H1 (cell line): Measurements from ENCODE around the gene GLDC. TPM values are rescaled to one million over a fixed set of nuclear protein-coding genes. Genes with fewer than 3 reads are reported as not detected.

Experiments used
- CTCF ChIA-PET: fragments of 300-600 bp; sonication (Branson Sonifier 250); formaldehyde crosslinking; loops from one replicate; lab custom pipeline; 2021; ENCODE audit not compliant: partially characterized antibody; lab: Charles Lee
- POLR2A ChIA-PET: fragments of 300-600 bp; sonication (Branson Sonifier 250); formaldehyde crosslinking; loops from one replicate; lab custom pipeline; 2021; ENCODE audit warnings: inconsistent platforms; ENCODE audit not compliant: partially characterized antibody; lab: Charles Lee
- DNase-seq, 2 experiments: peaks; one replicate each; pipeline versions ENCODE4 v3.0.0 to v3.0.0-alpha.2; 2010 to 2022; ENCODE audit warnings: low spot score in 2 of 2, low read depth in 1 of 2, mixed read lengths in 1 of 2
- FAIRE-seq: peaks from 2 replicates; lab custom pipeline; 2011; peaks lifted over from hg19 to GRCh38; lab: Jason Lieb, UNC
- H2AFZ ChIP-seq: 2 replicates; pipeline ENCODE4 v1.8.1; 2012; ENCODE audit warnings: low read length, inconsistent platforms
- H2AK5ac ChIP-seq: 2 replicates; pipeline ENCODE4 v1.6.1; 2013; ENCODE audit warnings: low read depth, low read length
- H2BK120ac ChIP-seq: replicated peaks from 2 replicates; pipeline ENCODE3; 2013; ENCODE audit warnings: low read depth, low read length, inconsistent platforms
- H2BK12ac ChIP-seq: 2 replicates; pipeline ENCODE4 v1.6.1; 2013; ENCODE audit warnings: low read depth, low read length
- H2BK15ac ChIP-seq: 2 replicates; pipeline ENCODE4 v1.6.1; 2013; ENCODE audit warnings: low read length
- H2BK20ac ChIP-seq: 2 replicates; pipeline ENCODE4 v1.6.1; 2013; ENCODE audit warnings: low read length
- H2BK5ac ChIP-seq: 2 replicates; pipeline ENCODE4 v1.6.1; 2013; ENCODE audit warnings: low read depth, low read length
- H3K14ac ChIP-seq: 2 replicates; pipeline ENCODE4 v1.6.1; 2013; ENCODE audit warnings: inconsistent platforms; ENCODE audit not compliant: insufficient read length
- H3K18ac ChIP-seq: 2 replicates; pipeline ENCODE4 v1.6.1; 2013; ENCODE audit warnings: low read length; ENCODE audit errors: extremely low read depth
- H3K23ac ChIP-seq: 2 replicates; pipeline ENCODE4 v1.6.1; 2013; ENCODE audit warnings: inconsistent platforms; ENCODE audit not compliant: insufficient read length
- H3K23me2 ChIP-seq: 2 replicates; pipeline ENCODE4 v1.6.1; 2013; ENCODE audit warnings: low read depth, low read length
- H3K27ac ChIP-seq: 2 replicates; pipeline ENCODE4 v1.6.1; 2011; ENCODE audit warnings: low read depth, low read length, inconsistent platforms
- H3K27me3 ChIP-seq, 4 experiments: replicated peaks in 1 of 4; 1 replicate in 1 of 4; 2 replicates in 3 of 4; pipeline versions ENCODE4 v1.6.1 to v1.8.1; 2011 to 2013; ENCODE audit warnings: low read length in 3 of 4, mild to moderate bottlenecking in 3 of 4, inconsistent platforms in 2 of 4, mixed read lengths in 2 of 4, moderate library complexity in 1 of 4; ENCODE audit not compliant: control insufficient read depth in 3 of 4, insufficient read depth in 3 of 4; ENCODE audit errors: extremely low read depth in 1 of 4
- H3K36me3 ChIP-seq, 4 experiments: 2 replicates each; pipeline versions ENCODE4 v1.6.1 to v1.8.1; 2011 to 2013; ENCODE audit warnings: mild to moderate bottlenecking in 4 of 4, low read length in 3 of 4, moderate library complexity in 2 of 4, control low read depth in 1 of 4, inconsistent platforms in 1 of 4; ENCODE audit not compliant: insufficient read depth in 4 of 4, control insufficient read depth in 2 of 4
- H3K4ac ChIP-seq: replicated peaks from 2 replicates; pipeline ENCODE3; 2013; ENCODE audit warnings: low read length, low read depth, mixed read lengths, inconsistent platforms; ENCODE audit not compliant: insufficient read length
- H3K4me1 ChIP-seq, 4 experiments: replicated peaks in 1 of 4; 1 replicate in 1 of 4; 2 replicates in 3 of 4; pipeline versions ENCODE4 v1.6.1 to v1.8.1; 2011 to 2013; ENCODE audit warnings: low read length in 3 of 4, inconsistent platforms in 2 of 4, mixed read lengths in 1 of 4; ENCODE audit not compliant: insufficient read depth in 4 of 4, control insufficient read depth in 3 of 4
- H3K4me2 ChIP-seq, 2 experiments: 2 replicates each; pipeline versions ENCODE4 v1.6.1 to v1.8.1; 2011 to 2013; ENCODE audit warnings: low read depth in 2 of 2, low read length in 2 of 2, control low read depth in 1 of 2, inconsistent platforms in 1 of 2, mild to moderate bottlenecking in 1 of 2; ENCODE audit not compliant: insufficient read depth in 1 of 2
- H3K4me3 ChIP-seq, 4 experiments: fragments of 200-600, 300-600 bp in 1 of 4; sonication (generic), shearing (Covaris generic), sonication (Bioruptor Twin) in 1 of 4; 2 replicates each; pipeline versions ENCODE4 v1.5.1 to v1.8.1; 2011 to 2016; ENCODE audit warnings: low read length in 4 of 4, low read depth in 3 of 4, control low read depth in 2 of 4, inconsistent platforms in 2 of 4, mild to moderate bottlenecking in 2 of 4, mixed read lengths in 1 of 4, moderate library complexity in 1 of 4; ENCODE audit not compliant: insufficient read depth in 2 of 4; ENCODE audit errors: extremely low read depth in 1 of 4
- H3K56ac ChIP-seq: replicated peaks from 2 replicates; pipeline ENCODE3; 2013; ENCODE audit warnings: low read depth, mild to moderate bottlenecking, mixed read lengths, low read length, inconsistent platforms; ENCODE audit not compliant: insufficient read length
- H3K79me1 ChIP-seq: 2 replicates; pipeline ENCODE4 v1.6.1; 2013; ENCODE audit warnings: low read depth, low read length, control low read depth
- H3K79me2 ChIP-seq, 2 experiments: 2 replicates each; pipeline versions ENCODE4 v1.6.1 to v1.8.1; 2012 to 2013; ENCODE audit warnings: low read length in 2 of 2, mild to moderate bottlenecking in 2 of 2, inconsistent platforms in 1 of 2; ENCODE audit not compliant: insufficient read depth in 2 of 2, control insufficient read depth in 1 of 2
- H3K9ac ChIP-seq, 4 experiments: replicated peaks in 1 of 4; 1 replicate in 1 of 4; 2 replicates in 3 of 4; pipeline versions ENCODE4 v1.6.1 to v1.8.1; 2011 to 2013; ENCODE audit warnings: low read depth in 3 of 4, low read length in 3 of 4, control low read depth in 2 of 4, mild to moderate bottlenecking in 2 of 4, moderate library complexity in 2 of 4, inconsistent platforms in 1 of 4; ENCODE audit errors: extremely low read depth in 1 of 4
- H3K9me3 ChIP-seq, 2 experiments: 2 replicates each; pipeline versions ENCODE4 v1.6.1 to v1.8.1; 2012 to 2013; ENCODE audit warnings: mild to moderate bottlenecking in 2 of 2, moderate library complexity in 2 of 2, control low read depth in 1 of 2, inconsistent platforms in 1 of 2, low read depth in 1 of 2, low read length in 1 of 2, mixed read lengths in 1 of 2; ENCODE audit not compliant: insufficient read depth in 2 of 2
- H4K20me1 ChIP-seq, 2 experiments: replicated peaks in 1 of 2; 2 replicates each; pipeline versions ENCODE3 to v1.8.1; 2011 to 2013; ENCODE audit warnings: inconsistent platforms in 2 of 2, low read length in 2 of 2, mild to moderate bottlenecking in 1 of 2; ENCODE audit not compliant: insufficient read depth in 2 of 2, control insufficient read depth in 1 of 2
- H4K5ac ChIP-seq: 2 replicates; pipeline ENCODE4 v1.6.1; 2013; ENCODE audit warnings: low read length, low read depth, mixed read lengths, inconsistent platforms; ENCODE audit not compliant: insufficient read length
- H4K8ac ChIP-seq: 2 replicates; pipeline ENCODE4 v1.8.0; 2013; ENCODE audit warnings: mild to moderate bottlenecking, moderate library complexity, low read length, inconsistent platforms; ENCODE audit not compliant: insufficient read depth; ENCODE audit errors: extremely low read depth
- H4K91ac ChIP-seq: replicated peaks from 2 replicates; pipeline ENCODE3; 2013; ENCODE audit warnings: low read length, mixed read lengths, inconsistent platforms; ENCODE audit not compliant: insufficient read length
- CHD1 ChIP-seq: IDR thresholded peaks from 2 replicates; pipeline ENCODE4 v1.6.1; 2012; ENCODE audit warnings: low read depth, low read length, improper control_type of control experiment
- RBBP5 ChIP-seq: IDR thresholded peaks from 2 replicates; pipeline ENCODE4 v1.7.1; 2012; ENCODE audit warnings: low read depth, mild to moderate bottlenecking, inconsistent platforms, low read length, moderate library complexity, borderline replicate concordance
- RNF2 ChIP-seq: fragments of 200-900, 300-1000 bp; sonication (generic); IDR thresholded peaks from 2 replicates; pipeline ENCODE4 v1.7.1; 2016; ENCODE audit warnings: borderline replicate concordance, low read depth, mild to moderate bottlenecking, antibody characterized with exemption, low read length; ENCODE audit not compliant: poor library complexity, severe bottlenecking; ENCODE audit errors: missing control alignments
- RXRA ChIP-seq: IDR thresholded peaks from 2 replicates; pipeline ENCODE4 v1.6.1; 2011; ENCODE audit warnings: low read depth, mild to moderate bottlenecking, low read length, moderate library complexity; ENCODE audit not compliant: insufficient read depth
- SIRT6 ChIP-seq: IDR thresholded peaks from one replicate; pipeline ENCODE4 v1.7.1; 2012; ENCODE audit warnings: low read length, inconsistent platforms
- WGBS, 2 experiments: shearing (Covaris generic) in 1 of 2; methylation state at CpG; one replicate each; pipeline versions ENCODE4 v1.1.6 to v1.1.7; 2013 to 2015; ENCODE audit warnings: low lambda C conversion rate in 2 of 2, mixed read lengths in 2 of 2, inconsistent platforms in 1 of 2, low coverage in 1 of 2, missing lambda C conversion rate in 1 of 2; ENCODE audit not compliant: insufficient replicate concordance in 2 of 2, insufficient coverage in 1 of 2, insufficient read length in 1 of 2; ENCODE audit errors: extremely low coverage in 1 of 2, missing lambda C conversion rate in 1 of 2; 5-methylcytosine and 5-hydroxymethylcytosine counted together
- polyA plus RNA-seq, 7 experiments: library from polyadenylated mRNA; depleted of rRNA in 3 of 7; stranded (reverse) in 5 of 7; unstranded in 2 of 7; fragments of >200 nt in 5 of 7; fragments of 200-250 nt in 2 of 7; gene quantifications; 1 replicate in 5 of 7; 2 replicates in 1 of 7; 4 replicates in 1 of 7; pipeline versions ENCODE4 v1.2.1 to v1.2.3, GENCODE V29; 2011 to 2013; ENCODE audit warnings: missing spikeins in 2 of 7, mixed read lengths in 2 of 7
- total RNA-seq: library from RNA; stranded (reverse); fragmentation: NEBNext Ultra II Directional; extraction: Animal tissue kit (Norgen Biotek cat#: 25700); gene quantifications from 2 replicates; pipeline ENCODE4 v1.2.1, GENCODE V29; 2021

Gene GLDC
- total and polyA plus RNA-seq, 2 of the 8 experiments (the other 6 are each of a cell fraction or from before 2014, with no cell fraction given): 48.8 to 101 TPM

DNA sequence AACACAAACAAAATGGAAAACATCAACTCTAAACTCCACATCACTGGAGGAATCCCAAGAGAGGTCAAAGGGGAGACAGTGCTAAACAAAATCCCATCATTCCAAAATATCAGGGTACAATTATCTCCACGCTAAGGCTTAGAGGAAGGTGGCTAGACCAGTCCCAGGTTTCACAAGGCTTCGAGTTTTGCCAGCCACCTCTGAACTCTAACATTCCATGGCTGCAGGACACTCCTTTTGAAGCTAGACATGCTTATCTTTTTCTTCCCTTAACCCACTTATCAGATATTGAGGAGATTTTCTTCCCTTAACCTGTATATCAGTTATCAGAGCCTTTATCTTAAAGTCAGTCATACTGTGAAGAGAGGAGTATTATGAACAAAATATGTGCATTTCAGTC is 53.3 kb downstream of the GLDC start:
- H3K4me1 ChIP-seq: no peaks in the 10 kb centered on the region
- no peaks in the 10 kb centered on the region for H4K20me1 ChIP-seq
- H3K14ac ChIP-seq: no peak overlapping the region
- ChIA-PET CTCF (interaction anchor here (1.5 kb wide), 1 partner anchor 14 kb away, joined by 5 read pairs; no protein-coding TSS in a partner anchor), POLR2A (no interaction called here)
- H4K5ac ChIP-seq: no peak overlapping the region
- FAIRE-seq: no peak
- H3K4me3 ChIP-seq: no peak overlapping the region
- H2BK15ac ChIP-seq: no peak overlapping the region
- no peak overlapping the region for H3K23ac ChIP-seq
- H3K23me2 ChIP-seq: no peaks in the 10 kb centered on the region
- no peak overlapping the region for H2AFZ ChIP-seq
- H3K9ac ChIP-seq: no peak overlapping the region
- H4K8ac ChIP-seq: no peak overlapping the region
- no peak for DNase-seq
- no peak overlapping the region for H4K91ac ChIP-seq
- H3K9me3 ChIP-seq: no peaks in the 10 kb centered on the region
- whole genome bisulfite sequencing, 2 experiments: 96% methylated on average over 2 of the region's 2 CpGs; no CpG with 5 or more reads in 1 of the 2 experiments
- H3K4me2 ChIP-seq: no peak overlapping the region
- no peak overlapping the region for H2BK5ac ChIP-seq
- H3K27ac ChIP-seq: no peak overlapping the region
- no peak overlapping the region for H2BK20ac ChIP-seq
- H2BK12ac ChIP-seq: no peak overlapping the region
- H3K79me1 ChIP-seq: no peaks in the 10 kb centered on the region
- TF ChIP-seq RXRA (no peak), RNF2 (no peak), RBBP5 (no peak), CHD1 (no peak), SIRT6 (no peak)
- peaks cover 2 to 37% (median 9%) of the 10 kb centered on the region in 4 experiments; a peak in 5 of 8 replicates for H3K36me3 ChIP-seq
- no peak overlapping the region for H3K18ac ChIP-seq
- H3K27me3 ChIP-seq: no peaks in the 10 kb centered on the region
- H3K56ac ChIP-seq: no peak overlapping the region
- H2AK5ac ChIP-seq: no peak overlapping the region
- no peak overlapping the region for H3K4ac ChIP-seq
- no peaks in the 10 kb centered on the region for H3K79me2 ChIP-seq
- H2BK120ac ChIP-seq: no peak overlapping the region
